ENCODE measurements around the gene KCNT2.
"Not testable (repeated sequence)": the region's sequence is repeated elsewhere in the genome, so short reads cannot be mapped to it uniquely, and the experiment has no call there.

The KCNT2 gene

GRCh38 chr1:196522574-196523345 is 85.5 kb downstream of the KCNT2 start:
- FAIRE-seq = not testable (repeated sequence)

GRCh38 chr1:196517193-196517592 is 91.0 kb downstream of the KCNT2 start:
- FAIRE-seq (no peak), DNase-seq (ENCODE audit: extremely low spot score, insufficient read length, low read depth) (no peak)

More at GRCh38 chr1:196522574-196523345, 85.5 kb downstream of the KCNT2 start:
- DNase-seq (ENCODE audit: extremely low spot score, insufficient read length, low read depth) = not testable (repeated sequence)

- FAIRE-seq (no peak), DNase-seq (ENCODE audit: extremely low spot score, insufficient read length, low read depth) (no peak)
Observed at GRCh38 chr1:196516373-196516772, 91.9 kb downstream of the KCNT2 start.

GRCh38 chr1:196515904-196516303 is 92.3 kb downstream of the KCNT2 start:
- DNase-seq (ENCODE audit: extremely low spot score, insufficient read length, low read depth) (no peak), FAIRE-seq (no peak)

GRCh38 chr1:196513821-196514220 is 94.4 kb downstream of the KCNT2 start:
- no peak for FAIRE-seq

GRCh38 chr1:196510451-196510850 is 97.8 kb downstream of the KCNT2 start:
- DNase-seq (ENCODE audit: extremely low spot score, insufficient read length, low read depth) (no peak), FAIRE-seq (no peak)

More at GRCh38 chr1:196513821-196514220, 94.4 kb downstream of the KCNT2 start:
- DNase-seq (ENCODE audit: extremely low spot score, insufficient read length, low read depth) = no peak

GRCh38 chr1:196504224-196504623 is 104.0 kb downstream of the KCNT2 start:
- not testable (repeated sequence) for FAIRE-seq; DNase-seq (ENCODE audit: extremely low spot score, insufficient read length, low read depth)

DNA sequence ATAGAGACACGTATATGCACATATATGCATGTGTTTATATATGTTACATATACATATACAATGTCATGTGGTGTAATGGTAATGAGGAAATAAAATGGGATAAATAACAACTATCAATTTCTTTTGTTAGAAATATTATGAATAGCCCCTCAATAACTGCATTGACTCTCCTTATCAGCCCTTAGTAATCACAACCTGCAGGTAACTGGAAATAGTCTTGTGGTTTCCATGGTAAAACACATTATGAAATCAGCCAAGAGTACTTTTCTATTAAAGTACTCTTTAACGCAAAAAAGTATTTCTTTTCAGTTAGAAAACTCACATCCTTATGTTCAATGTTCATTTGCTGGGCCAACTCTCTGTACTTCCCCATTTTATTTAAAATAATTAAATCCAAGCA is 105.8 kb downstream of the KCNT2 start:
- FAIRE-seq (no peak), DNase-seq (ENCODE audit: extremely low spot score, insufficient read length, low read depth) (no peak)

DNA sequence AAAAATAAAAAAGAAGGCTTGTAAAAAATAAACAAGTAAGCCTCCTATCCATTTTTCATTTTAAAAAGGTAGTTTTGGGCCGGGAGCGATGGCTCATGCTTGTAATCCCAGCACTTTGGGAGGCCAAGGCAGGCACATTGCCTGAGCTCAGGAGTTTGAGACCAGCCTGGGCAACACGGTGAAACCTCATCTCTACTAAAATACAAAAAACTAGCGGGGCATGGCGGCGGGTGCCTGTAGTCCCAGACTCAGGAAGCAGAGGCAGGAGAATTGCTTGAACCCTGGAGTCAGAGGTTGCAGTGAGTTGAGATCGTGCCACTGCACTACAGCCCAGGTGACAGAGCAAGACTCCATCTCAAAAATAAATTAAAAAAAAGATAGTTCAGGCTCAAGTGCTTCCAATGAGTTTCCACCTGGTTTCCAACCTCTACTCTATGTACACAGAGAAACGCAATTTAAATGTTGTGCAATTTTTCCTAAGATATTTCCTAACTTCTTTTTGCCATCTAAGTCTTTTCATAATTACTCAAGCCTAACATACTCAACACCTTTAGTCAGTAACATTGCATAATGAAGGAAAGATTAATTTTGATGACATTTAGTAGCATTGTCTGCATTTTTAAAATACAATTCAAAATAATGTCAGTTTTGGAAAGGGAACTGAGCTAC is 106.3 kb downstream of the KCNT2 start:
- DNase-seq (ENCODE audit: extremely low spot score, insufficient read length, low read depth) (no peak), FAIRE-seq (no peak)

- DNase-seq (ENCODE audit: extremely low spot score, insufficient read length, low read depth) (no peak), FAIRE-seq (no peak)
Observed at GRCh38 chr1:196497817-196498216, 110.4 kb downstream of the KCNT2 start.

DNA sequence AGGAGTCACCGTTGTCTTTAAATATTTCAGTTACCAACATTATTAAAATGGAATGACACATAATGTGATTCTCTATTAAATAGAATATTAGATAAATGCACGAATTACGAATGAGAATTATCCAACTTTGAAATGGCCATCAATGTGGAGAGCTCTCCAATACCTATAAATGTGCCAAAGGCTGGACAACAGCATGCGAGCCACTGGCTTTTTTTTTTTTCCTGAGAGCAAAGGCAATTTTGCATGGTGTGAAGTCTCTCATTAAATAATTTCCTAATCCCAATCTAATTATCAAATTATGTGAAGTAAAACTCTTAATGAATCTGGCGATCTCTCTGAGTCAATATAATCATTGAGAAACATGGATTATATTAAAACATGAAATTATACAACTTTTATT is 113.5 kb downstream of the KCNT2 start:
- FAIRE-seq (no peak), DNase-seq (ENCODE audit: extremely low spot score, insufficient read length, low read depth) (no peak)

GRCh38 chr1:196493881-196494280 is 114.4 kb downstream of the KCNT2 start:
- FAIRE-seq (no peak), DNase-seq (ENCODE audit: extremely low spot score, insufficient read length, low read depth) (no peak)

DNA sequence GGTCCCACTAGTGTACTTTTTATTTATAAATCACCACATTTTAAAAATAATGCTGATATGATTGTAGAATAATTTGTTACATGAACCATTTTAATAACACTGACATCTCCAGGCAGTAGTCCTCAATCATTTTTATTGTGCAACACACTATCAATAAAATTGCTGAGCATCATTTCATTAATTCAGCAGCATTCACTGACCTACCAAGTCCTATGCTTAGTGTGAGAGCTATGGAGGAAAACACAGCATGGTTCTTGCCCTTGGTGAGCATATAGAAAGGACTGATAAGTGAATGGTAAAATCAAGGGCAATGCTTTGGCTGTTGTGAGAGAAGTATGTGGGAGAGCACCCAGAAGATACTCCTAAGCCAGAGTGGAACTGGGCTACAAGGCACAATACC is 119.7 kb downstream of the KCNT2 start:
- no peak for DNase-seq (ENCODE audit: extremely low spot score, insufficient read length, low read depth)
- FAIRE-seq = no peak

DNA sequence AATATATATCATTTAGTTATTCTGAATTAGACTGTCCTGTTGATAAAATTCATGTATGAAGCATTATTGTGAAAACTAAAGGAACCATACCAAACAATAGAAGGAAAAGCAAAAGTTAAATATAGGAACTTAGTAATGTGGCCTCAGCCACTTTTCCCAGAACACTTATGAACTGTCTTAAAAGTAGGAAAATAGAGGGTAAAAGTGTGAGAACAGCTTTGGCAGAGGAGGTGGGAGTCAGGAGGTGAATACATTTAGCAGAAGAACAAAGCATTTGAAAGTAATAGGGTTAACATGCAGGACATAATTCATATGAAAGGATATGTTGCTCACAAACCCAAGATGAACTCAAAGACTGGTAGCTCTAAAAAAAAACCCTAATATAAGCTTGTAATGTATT is 121.9 kb downstream of the KCNT2 start:
- DNase-seq (ENCODE audit: extremely low spot score, insufficient read length, low read depth) (no peak), FAIRE-seq (no peak)

- DNase-seq (ENCODE audit: extremely low spot score, insufficient read length, low read depth) (no peak), FAIRE-seq (no peak)
Observed at GRCh38 chr1:196481616-196482015, 126.6 kb downstream of the KCNT2 start.

DNA sequence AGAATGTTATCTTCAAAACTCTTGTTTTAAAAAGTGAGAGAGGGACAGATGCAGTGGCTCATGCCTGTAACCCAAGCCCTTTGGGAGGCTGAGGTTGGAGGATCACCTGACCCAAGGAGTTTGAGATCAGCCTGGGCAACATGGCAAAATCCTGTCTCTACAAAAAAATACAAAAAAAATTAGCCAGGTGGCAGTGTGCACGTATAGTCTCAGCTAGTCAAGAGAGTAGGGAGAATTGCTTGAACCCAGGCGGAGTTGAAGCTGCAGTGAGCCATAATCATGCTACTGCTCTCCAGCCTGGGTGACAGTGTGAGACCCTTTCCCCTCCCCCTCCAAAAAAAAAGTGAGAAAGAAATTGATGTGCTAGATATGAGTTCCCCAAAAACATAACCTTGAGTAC is 131.0 kb downstream of the KCNT2 start:
- no peak for FAIRE-seq
- no peak for DNase-seq (ENCODE audit: extremely low spot score, insufficient read length, low read depth)

- FAIRE-seq (no peak), DNase-seq (ENCODE audit: extremely low spot score, insufficient read length, low read depth) (no peak)
Observed at GRCh38 chr1:196467230-196467925, 140.9 kb downstream of the KCNT2 start.

DNA sequence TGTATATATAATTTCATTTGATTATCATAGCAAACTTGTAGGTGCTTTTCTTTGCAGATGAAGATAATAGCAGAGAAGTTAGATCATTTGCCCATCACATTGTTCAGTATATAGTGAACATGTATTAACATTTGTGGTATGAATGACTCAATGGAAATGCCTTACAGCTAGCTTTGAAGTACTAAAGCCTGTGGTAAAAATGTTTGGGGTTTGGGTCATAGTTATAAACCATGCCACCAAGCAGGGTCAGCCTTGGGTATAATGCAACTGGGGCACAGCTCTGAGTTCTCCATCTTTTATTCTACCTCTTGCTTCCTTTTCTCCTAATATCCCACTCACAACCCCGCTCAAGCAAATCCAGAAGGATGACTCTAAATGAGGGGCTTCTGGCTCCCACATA is 141.6 kb downstream of the KCNT2 start:
- DNase-seq (ENCODE audit: extremely low spot score, insufficient read length, low read depth) (no peak), FAIRE-seq (no peak)

- no peak for DNase-seq (ENCODE audit: extremely low spot score, insufficient read length, low read depth)
- no peak for FAIRE-seq
Observed at GRCh38 chr1:196466166-196466565, 142.1 kb downstream of the KCNT2 start.

- FAIRE-seq (no peak), DNase-seq (ENCODE audit: extremely low spot score, insufficient read length, low read depth) (no peak)
Observed at GRCh38 chr1:196464480-196464941, 143.7 kb downstream of the KCNT2 start.

GRCh38 chr1:196462086-196462485 is 146.2 kb downstream of the KCNT2 start:
- FAIRE-seq (no peak), DNase-seq (ENCODE audit: extremely low spot score, insufficient read length, low read depth) (no peak)
